Activated CD8-positive, alpha-beta memory T cell treated with anti-CD3 and anti-CD28 coated beads, Interleukin-2, amount 50 U/mL, for 1 hour (primary cell): ENCODE results near the gene HOXC12.

Experiments used
- DNase-seq: peaks from one replicate; pipeline ENCODE4 v3.0.0-alpha.2; 2020; ENCODE audit errors: extremely low read depth

HOXC12 gene

DNA sequence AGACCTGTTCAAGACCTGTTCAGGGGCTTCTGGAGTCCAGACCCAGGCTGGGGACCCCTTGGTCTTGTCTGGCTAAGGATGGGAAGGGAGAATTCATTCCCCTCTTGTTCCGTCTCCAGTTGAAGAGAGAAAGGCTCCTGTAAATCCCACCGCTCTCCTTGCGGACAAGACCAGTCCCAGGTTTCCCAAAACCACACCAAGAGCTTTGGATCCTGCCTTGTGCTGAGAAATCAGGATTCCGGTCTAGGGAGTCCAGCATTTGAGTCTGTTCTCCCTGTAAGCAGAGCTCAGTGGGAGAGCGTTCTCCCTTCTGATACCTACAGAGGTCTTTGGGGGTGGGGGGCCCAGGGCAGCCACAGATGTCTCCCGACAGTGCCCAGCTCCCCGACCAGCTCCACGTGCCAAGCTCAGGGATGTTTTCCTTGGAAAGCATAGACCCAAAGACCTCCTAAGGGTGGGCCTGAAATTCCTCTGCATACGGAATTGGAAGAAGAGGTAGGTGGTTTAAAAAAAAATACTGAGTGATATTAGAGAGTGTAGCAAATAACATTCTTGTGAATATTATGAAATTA lies 14.2 kb upstream of the HOXC12 start:
- no peak for DNase-seq

GRCh38 chr12:53941187-53941586 lies 13.5 kb upstream of the HOXC12 start:
- no peak for DNase-seq

- DNase-seq: no peak
Measured at GRCh38 chr12:53941750-53942149, 13.0 kb upstream of the HOXC12 start.

DNA sequence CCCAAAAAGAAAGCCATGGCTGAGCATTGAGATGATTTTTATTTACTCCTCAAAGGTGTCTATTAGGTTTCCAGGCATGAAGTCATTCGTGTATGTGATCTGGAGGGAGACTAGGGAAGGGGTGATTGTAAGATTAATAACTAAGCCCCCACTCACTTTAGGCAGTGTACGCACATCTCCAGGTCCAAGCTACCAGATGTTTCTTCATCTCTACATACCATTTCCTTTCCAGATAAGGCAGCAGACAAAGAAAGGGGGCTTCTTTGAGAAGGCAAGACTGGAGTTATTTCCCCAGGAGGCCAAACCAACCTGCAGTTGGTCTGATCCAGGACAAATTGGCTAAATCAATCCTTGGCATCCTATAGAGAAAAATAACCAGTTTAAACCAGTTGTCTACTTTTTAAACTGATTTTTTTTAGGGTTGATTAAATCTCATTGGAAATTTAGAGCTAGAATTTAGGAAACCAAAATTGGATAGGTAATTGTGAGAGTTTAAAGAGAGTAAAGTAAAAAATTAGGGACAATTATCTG lies 12.2 kb upstream of the HOXC12 start:
- DNase-seq: no peak

DNA sequence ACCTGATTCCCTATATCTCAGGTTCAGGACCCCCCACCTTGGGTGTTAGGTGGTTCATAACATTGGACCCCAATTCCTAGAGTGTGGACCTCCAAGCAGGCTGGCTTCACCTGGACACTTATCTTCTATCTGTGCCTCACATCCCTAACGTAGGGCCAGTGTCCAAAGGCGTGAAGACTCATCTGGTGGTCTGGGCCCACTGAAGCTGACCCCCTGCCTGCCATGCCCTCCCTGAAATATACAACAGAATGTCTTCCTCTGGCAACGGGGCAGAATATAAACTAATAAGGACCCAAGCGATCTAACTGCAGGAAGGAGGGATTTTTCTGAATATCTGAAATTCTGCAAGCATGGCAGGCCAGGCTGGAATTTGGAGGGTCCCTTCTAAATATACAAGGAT lies 10.5 kb upstream of the HOXC12 start:
- no peak for DNase-seq

DNA sequence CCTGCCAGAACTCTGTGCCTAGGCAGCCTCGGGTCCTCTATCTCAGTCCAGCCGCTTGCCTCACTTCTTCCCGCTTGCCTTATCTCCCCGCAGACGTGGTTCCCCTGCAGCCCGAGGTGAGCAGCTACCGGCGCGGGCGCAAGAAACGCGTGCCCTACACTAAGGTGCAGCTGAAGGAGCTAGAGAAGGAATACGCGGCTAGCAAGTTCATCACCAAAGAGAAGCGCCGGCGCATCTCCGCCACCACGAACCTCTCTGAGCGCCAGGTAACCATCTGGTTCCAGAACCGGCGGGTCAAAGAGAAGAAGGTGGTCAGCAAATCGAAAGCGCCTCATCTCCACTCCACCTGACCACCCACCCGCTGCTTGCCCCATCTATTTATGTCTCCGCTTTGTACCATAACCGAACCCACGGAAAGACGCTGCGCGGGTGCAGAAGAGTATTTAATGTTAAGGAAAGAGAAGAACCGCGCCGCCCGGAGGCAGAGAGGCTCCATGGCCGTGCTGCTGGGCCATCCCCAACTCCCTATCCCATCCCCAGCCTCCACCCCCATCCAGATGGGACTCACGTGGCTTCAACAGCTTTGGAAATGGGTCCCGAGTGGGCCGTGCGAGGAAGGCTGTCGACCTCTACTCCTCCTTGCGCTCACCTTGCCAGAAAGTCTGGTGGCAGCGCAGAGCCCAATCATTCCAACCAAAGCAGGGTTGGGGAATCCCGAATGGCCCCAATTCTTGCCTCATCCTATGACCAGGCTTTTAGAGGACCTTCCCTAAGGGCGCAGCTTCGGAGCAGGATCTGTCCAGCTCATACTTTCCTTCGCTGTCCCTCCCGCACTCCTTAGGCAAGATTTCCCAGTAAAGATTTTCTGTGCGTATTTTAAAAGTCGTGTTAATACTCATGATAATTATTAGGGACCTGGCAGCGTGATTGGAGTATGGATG lies 9.5 kb upstream of the HOXC12 start:
- DNase-seq: no peak

- DNase-seq: no peak
Measured at GRCh38 chr12:53947743-53948142, 7.0 kb upstream of the HOXC12 start.

GRCh38 chr12:53948650-53949593 lies 5.8 kb upstream of the HOXC12 start:
- DNase-seq: no peak

DNA sequence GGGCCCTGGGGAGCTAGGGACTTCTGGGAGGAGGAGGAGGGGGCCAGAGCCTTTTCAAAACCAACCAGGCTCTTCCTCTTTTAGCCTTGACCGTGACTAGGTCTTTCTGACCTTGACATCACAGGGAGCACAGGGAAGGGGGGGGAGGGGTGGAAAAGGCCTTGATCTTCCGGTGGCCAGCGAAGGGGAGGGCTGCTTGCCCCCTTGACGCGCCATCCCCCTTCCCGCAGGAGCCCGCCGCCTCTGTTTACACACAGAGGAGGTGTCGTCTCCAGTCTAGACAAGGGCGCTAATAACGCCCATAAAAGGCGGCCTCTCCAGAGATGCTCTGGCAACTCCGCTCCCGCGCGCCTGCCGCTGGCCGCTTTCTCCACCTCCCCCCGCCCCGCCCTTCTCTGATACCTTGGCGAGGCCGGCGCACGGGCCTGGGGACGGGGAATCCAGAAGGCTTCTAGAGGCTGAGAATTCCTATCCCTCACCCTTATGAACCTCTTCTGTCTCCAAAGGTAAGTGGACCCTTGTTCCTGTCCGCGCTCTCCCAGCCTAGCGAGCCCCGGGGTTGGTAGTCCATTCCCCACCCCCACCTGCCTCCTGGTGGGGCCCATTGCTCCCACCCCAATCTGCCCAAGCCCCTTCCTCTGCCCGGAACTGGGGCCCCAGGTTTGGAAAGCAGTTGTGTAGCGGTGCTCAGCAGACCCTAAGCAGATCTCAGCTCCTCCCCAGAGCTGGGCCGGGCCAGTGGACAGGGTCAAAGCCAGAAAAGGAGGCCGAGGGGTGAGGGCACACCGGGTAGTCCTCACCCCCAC lies 4.9 kb upstream of the HOXC12 start:
- no peak for DNase-seq

DNA sequence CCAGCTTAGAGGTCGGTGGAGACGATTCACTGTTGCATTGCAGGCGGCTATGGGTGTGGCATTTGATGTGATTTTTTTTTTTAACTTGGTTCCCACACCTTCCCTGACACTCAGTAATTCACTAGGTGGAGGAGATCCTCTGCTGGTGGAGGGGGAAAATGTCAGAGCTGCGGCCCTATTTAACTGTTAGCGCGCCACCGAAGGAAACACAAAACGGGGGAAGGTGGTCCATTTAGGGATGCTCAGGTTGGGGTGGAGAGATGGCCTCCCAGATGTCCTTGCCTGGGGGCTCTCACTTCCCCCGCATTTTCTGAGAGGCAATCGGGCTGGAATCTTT lies 4.3 kb upstream of the HOXC12 start:
- no peak for DNase-seq

- DNase-seq: no peak
Measured at GRCh38 chr12:53950789-53951576, 3.7 kb upstream of the HOXC12 start.

- no peak for DNase-seq
Measured at GRCh38 chr12:53951577-53952334, 2.9 kb upstream of the HOXC12 start.

DNA sequence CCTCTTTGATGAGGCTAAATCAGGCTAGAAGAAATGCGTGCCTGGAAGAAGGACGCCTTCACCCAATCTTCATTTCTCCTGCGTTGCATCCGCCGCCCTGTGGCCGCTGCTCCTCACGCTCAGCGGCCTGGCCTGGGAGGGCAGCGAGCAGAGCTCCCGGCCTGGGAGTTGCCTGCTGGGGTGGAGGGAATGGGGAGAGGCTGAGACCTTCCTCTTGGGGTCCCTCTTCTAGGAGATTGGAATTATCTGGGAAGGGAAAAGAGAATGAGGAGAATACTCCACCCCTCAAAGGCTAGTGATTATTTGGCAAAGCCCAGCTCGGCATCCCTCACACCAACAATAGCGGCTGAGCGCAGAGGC lies 2.4 kb upstream of the HOXC12 start:
- DNase-seq: no peak

DNA sequence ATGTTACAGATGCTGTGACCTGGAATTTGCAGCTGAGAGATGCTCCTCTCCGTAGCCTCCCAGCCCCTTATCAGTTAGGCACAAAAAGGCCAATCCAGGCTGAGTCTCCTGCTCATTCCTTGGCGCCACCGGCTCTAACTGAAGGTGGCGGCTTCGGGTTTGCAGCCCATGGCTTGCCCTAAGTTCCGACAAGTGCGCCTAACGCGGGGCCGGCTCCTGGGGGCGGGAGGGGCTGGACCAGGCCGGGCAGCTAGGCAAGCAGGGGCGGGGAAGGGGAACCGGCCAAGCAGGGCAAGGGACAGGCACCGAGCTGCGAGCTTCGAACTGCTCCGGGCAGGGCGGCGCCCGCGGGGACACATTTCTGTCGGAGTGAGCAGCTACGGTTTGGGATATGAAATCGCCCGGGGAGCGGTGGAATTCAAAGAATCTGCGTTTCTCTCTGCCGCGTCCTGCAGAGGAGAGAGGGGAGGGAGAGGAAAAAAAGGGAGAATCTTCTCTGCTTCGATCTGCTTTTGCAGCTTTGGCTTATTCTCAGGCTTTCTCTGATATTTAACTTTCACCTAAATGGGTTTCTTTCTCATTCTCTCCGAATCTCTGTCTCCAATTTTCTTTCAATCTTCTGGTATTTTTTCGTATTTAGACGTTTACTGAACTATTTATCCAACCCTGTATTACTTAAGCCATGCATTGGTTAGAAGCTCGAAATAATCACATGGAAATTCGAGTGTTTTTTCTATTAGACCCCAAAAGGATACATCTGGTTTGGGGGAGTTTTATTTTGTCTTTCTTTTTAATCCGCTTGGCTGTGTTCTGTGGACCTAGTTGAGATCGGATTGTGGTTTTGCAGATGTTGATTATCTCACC lies 1.6 kb upstream of the HOXC12 start:
- DNase-seq: no peak

- no peak for DNase-seq
Measured at GRCh38 chr12:53953831-53954693, 641 bp upstream of the HOXC12 start.

GRCh38 chr12:53955036-53955775 lies 503 bp downstream of the HOXC12 start:
- DNase-seq: no peak

- DNase-seq: no peak
Measured at GRCh38 chr12:53955776-53956250, 1.1 kb downstream of the HOXC12 start.
